Endothelial cell (in vitro differentiated cells): Measurements from ENCODE around the gene PLA2G2E. TPM values are rescaled to one million over a fixed set of nuclear protein-coding genes. Genes with fewer than 3 reads are reported as not detected.

ENCODE experiments used
- DNase-seq: peaks from one replicate; pipeline ENCODE4 v3.0.0; 2021; ENCODE audit warnings: low spot score
- H3K27ac Mint-ChIP-seq: one replicate; pipeline ENCODE4 v1.8.0; 2021; ENCODE audit warnings: mixed read lengths, inconsistent platforms; ENCODE audit not compliant: unreplicated experiment
- H3K27me3 Mint-ChIP-seq: one replicate; pipeline ENCODE4 v1.8.0; 2021; ENCODE audit warnings: mild to moderate bottlenecking, moderate library complexity, mixed read lengths, inconsistent platforms; ENCODE audit not compliant: unreplicated experiment
- H3K36me3 Mint-ChIP-seq: one replicate; pipeline ENCODE4 v1.8.0; 2021; ENCODE audit warnings: mild to moderate bottlenecking, low read depth, mixed read lengths, inconsistent platforms; ENCODE audit not compliant: unreplicated experiment
- H3K4me1 Mint-ChIP-seq: one replicate; pipeline ENCODE4 v1.8.0; 2021; ENCODE audit warnings: mild to moderate bottlenecking, mixed read lengths, inconsistent platforms; ENCODE audit not compliant: unreplicated experiment
- H3K4me3 Mint-ChIP-seq: one replicate; pipeline ENCODE4 v1.8.0; 2021; ENCODE audit warnings: mild to moderate bottlenecking, mixed read lengths, inconsistent platforms; ENCODE audit not compliant: unreplicated experiment
- H3K9me3 Mint-ChIP-seq: one replicate; pipeline ENCODE4 v1.8.0; 2021; ENCODE audit warnings: mixed read lengths, inconsistent platforms; ENCODE audit not compliant: unreplicated experiment
- CTCF ChIP-seq: fragments of 200-600 bp; sonication (generic); IDR thresholded peaks from one replicate; pipeline ENCODE4 v1.5.0; 2021; ENCODE audit warnings: antibody characterized with exemption; ENCODE audit not compliant: unreplicated experiment
- long read RNA-seq: library from polyadenylated mRNA; unstranded; transcript quantifications from one replicate; pipeline ENCODE4 v2.0.0, GENCODE V29; 2020; ENCODE audit not compliant: unreplicated experiment
- total RNA-seq: library from RNA; stranded (reverse); fragmentation: NEBNext Ultra II Directional; extraction: Animal tissue kit (Norgen Biotek cat#: 25700); gene quantifications from one replicate; pipeline ENCODE4 v1.2.1, GENCODE V29; 2021; ENCODE audit not compliant: unreplicated experiment

Gene PLA2G2E, protein sequence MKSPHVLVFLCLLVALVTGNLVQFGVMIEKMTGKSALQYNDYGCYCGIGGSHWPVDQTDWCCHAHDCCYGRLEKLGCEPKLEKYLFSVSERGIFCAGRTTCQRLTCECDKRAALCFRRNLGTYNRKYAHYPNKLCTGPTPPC
- total RNA-seq, result not detected
- long read RNA-seq, result 0 reads

GRCh38 chr1:19923137-19923952 is at the start of gene PLA2G2E:
TSS of gene PLA2G2E (minus strand) at chr1:19923617. CDS start at chr1:19923559, 58 bp downstream.
- peaks cover 7% of the 10 kb centered on the region for H3K36me3 Mint-ChIP-seq
- H3K27me3 Mint-ChIP-seq, result peaks cover 2% of the 10 kb centered on the region
- DNase-seq, result no peak
- TF ChIP-seq CTCF, result no peak
- H3K9me3 Mint-ChIP-seq, result no peaks in the 10 kb centered on the region
- H3K4me3 Mint-ChIP-seq, result no peak within 1 kb of the TSS
- no peaks in the 10 kb centered on the region for H3K4me1 Mint-ChIP-seq
- peak within 1 kb of the TSS; percentile 30 for H3K27ac Mint-ChIP-seq

GRCh38 chr1:19971664-19972063 is 48.2 kb upstream of the PLA2G2E start:
- Mint-ChIP-seq H3K4me1 (peaks cover 3% of the 10 kb centered on the region), H3K27ac (no peak overlapping the region), H3K27me3 (no peaks in the 10 kb centered on the region), H3K9me3 (no peaks in the 10 kb centered on the region), H3K4me3 (no peak overlapping the region), H3K36me3 (no peaks in the 10 kb centered on the region)
- no peak for TF ChIP-seq CTCF
- DNase-seq, result no peak

DNA sequence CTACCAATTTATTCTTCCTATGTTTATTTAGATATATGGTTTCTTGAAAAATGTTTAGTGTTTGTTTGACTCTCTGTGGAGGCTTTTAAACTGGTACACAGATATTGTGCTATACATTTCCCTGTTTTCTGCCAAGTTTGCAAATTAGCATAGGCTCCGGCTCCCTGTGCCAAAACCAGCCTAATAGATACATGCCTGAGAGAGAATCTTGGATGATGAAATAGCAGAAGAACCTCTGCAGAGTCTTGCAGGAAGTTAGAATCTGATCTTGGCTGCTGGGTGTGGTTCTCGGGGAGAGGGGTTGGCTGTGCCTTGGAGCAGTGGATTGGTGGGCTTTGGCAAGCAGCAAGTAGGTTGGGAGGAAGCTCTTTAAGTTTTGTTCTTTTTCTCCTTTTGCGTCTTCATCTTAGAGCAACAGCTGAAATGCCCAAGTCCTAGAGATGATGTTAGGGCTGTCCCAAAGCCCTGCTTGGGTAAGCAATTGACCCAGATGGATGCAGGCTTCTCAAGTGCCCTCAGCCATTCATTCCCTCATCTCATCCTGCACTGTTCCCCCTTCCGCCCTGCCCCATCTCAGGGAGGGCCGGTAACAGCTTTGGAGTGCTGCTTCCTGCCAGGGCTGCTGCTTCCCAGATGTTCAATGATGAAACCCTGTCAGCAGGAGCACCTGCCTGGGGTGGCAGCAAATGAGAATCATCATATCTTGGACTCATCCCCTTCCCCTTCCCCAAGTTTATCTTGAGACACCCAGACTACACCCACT is 46.7 kb upstream of the PLA2G2E start:
- TF ChIP-seq CTCF, result no peak
- Mint-ChIP-seq H3K36me3 (no peaks in the 10 kb centered on the region), H3K4me1 (no peaks in the 10 kb centered on the region), H3K27me3 (no peaks in the 10 kb centered on the region), H3K4me3 (no peak overlapping the region), H3K27ac (no peak overlapping the region), H3K9me3 (no peaks in the 10 kb centered on the region)
- no peak for DNase-seq

GRCh38 chr1:19967808-19968207 is 44.4 kb upstream of the PLA2G2E start:
- Mint-ChIP-seq H3K9me3 (no peaks in the 10 kb centered on the region), H3K27me3 (no peaks in the 10 kb centered on the region), H3K36me3 (no peaks in the 10 kb centered on the region), H3K4me3 (no peak overlapping the region), H3K27ac (no peak overlapping the region), H3K4me1 (no peaks in the 10 kb centered on the region)
- DNase-seq, result no peak
- TF ChIP-seq CTCF, result no peak
